ENCODE data around the gene DCANP1. TPM values are rescaled to one million over a fixed set of nuclear protein-coding genes. Genes with fewer than 3 reads are reported as not detected.

Gene DCANP1
- total and polyA plus RNA-seq, 2 donors (not counting 1 experiment from before 2014, with no cell fraction given): not detected

- peaks cover 10% of the 10 kb centered on the region for H3K4me1 Mint-ChIP-seq
- no peaks in the 10 kb centered on the region for H3K79me2 ChIP-seq (ENCODE audit: control insufficient read depth, insufficient read depth, low read length)
- intact Hi-C loops (cut with micrococcal nuclease): no loop called here
- no peak overlapping the region for H3K4me3 ChIP-seq (ENCODE audit: control extremely low read depth in 1 of 5, extremely low read depth in 1 of 5, insufficient read depth in 1 of 5, low read depth in 2 of 5, low read length in 4 of 5)
- no peak overlapping the region for H2AFZ ChIP-seq (ENCODE audit: insufficient read depth, low read depth, low read length, poor library complexity, severe bottlenecking)
- ChIA-PET POLR2A (no interaction called here), CTCF (no interaction called here)
- 25% methylated on average over 10 of the region's 14 CpGs for WGBS (ENCODE audit: insufficient coverage)
- TF ChIP-seq EZH2 (IDR thresholded peaks at IDR 0.05; ENCODE audit: borderline replicate concordance, insufficient read depth, low read depth, low read length, poor library complexity, severe bottlenecking): no peak
- no peak for TF ChIP-seq CTCF (IDR thresholded peaks at IDR 0.05)
- H3K4me2 ChIP-seq (replicated peaks; ENCODE audit: low read depth, low read length, poor library complexity, severe bottlenecking): no peak overlapping the region
- H3K9ac ChIP-seq (ENCODE audit: low read length): no peak overlapping the region
- H3K4me1 ChIP-seq (ENCODE audit: control insufficient read depth in 2 of 2, insufficient read depth in 2 of 2, low read length in 2 of 2): peaks cover 0 to 4% of the 10 kb centered on the region in 2 donors
- H3K4me3 Mint-ChIP-seq: no peak overlapping the region
- peaks cover 77% of the 10 kb centered on the region for H3K27me3 Mint-ChIP-seq
- no peak overlapping the region for H3K27ac ChIP-seq (ENCODE audit: low read length in 2 of 2)
- DNase-seq (no peak), ATAC-seq (ENCODE audit: low read depth) (no peak)
- peaks cover 0 to 73% (median 27%) of the 10 kb centered on the region in 4 experiments for H3K27me3 ChIP-seq (replicated peaks in 1 of 4; ENCODE audit: control extremely low read depth in 1 of 4, control insufficient read depth in 3 of 4, insufficient read depth in 4 of 4, low read length in 3 of 4)
- H4K20me1 ChIP-seq (ENCODE audit: control insufficient read depth, insufficient read depth, low read length, poor library complexity, severe bottlenecking): no peaks in the 10 kb centered on the region
- H3K9me3 ChIP-seq (ENCODE audit: control extremely low read depth in 1 of 3, control insufficient read depth in 2 of 3, insufficient read depth in 1 of 3, low read length in 2 of 3): no peaks in the 10 kb centered on the region
- no peaks in the 10 kb centered on the region for H3K36me3 ChIP-seq (replicated peaks in 1 of 2; ENCODE audit: control extremely low read depth in 1 of 2, control insufficient read depth in 1 of 2, extremely low read depth in 1 of 2, insufficient read depth in 2 of 2, low read length in 1 of 2)
- no peaks in the 10 kb centered on the region for H3K9me3 Mint-ChIP-seq (ENCODE audit: insufficient read depth)
- H3K27ac Mint-ChIP-seq: no peak overlapping the region
Measured at GRCh38 chr5:135491038-135491551, 43.9 kb upstream of the DCANP1 start.

- Histone ChIP-seq H2AFZ (ENCODE audit: insufficient read depth, low read depth, low read length, poor library complexity, severe bottlenecking) (no peak overlapping the region), H3K36me3 (replicated peaks in 1 of 2; ENCODE audit: control extremely low read depth in 1 of 2, control insufficient read depth in 1 of 2, extremely low read depth in 1 of 2, insufficient read depth in 2 of 2, low read length in 1 of 2) (no peaks in the 10 kb centered on the region), H3K9ac (ENCODE audit: low read length) (no peak overlapping the region), H4K20me1 (ENCODE audit: control insufficient read depth, insufficient read depth, low read length, poor library complexity, severe bottlenecking) (no peaks in the 10 kb centered on the region), H3K27ac (ENCODE audit: low read length in 2 of 2) (no peak overlapping the region), H3K9me3 (ENCODE audit: control extremely low read depth in 1 of 3, control insufficient read depth in 2 of 3, insufficient read depth in 1 of 3, low read length in 2 of 3) (no peaks in the 10 kb centered on the region), H3K79me2 (ENCODE audit: control insufficient read depth, insufficient read depth, low read length) (no peaks in the 10 kb centered on the region), H3K27me3 (replicated peaks in 1 of 4; ENCODE audit: control extremely low read depth in 1 of 4, control insufficient read depth in 3 of 4, insufficient read depth in 4 of 4, low read length in 3 of 4) (peaks cover 0 to 77% (median 28%) of the 10 kb centered on the region in 4 experiments), H3K4me3 (ENCODE audit: control extremely low read depth in 1 of 5, extremely low read depth in 1 of 5, insufficient read depth in 1 of 5, low read depth in 2 of 5, low read length in 4 of 5) (no peak overlapping the region), H3K4me2 (replicated peaks; ENCODE audit: low read depth, low read length, poor library complexity, severe bottlenecking) (no peak overlapping the region), H3K4me1 (ENCODE audit: control insufficient read depth in 2 of 2, insufficient read depth in 2 of 2, low read length in 2 of 2) (peaks cover 0 to 4% of the 10 kb centered on the region in 2 donors)
- ChIA-PET POLR2A (no interaction called here), CTCF (no interaction called here)
- 11% methylated on average over 45 of the region's 49 CpGs for WGBS (ENCODE audit: insufficient coverage)
- Mint-ChIP-seq H3K9me3 (ENCODE audit: insufficient read depth) (no peaks in the 10 kb centered on the region), H3K4me1 (peaks cover 10% of the 10 kb centered on the region), H3K27ac (no peak overlapping the region), H3K4me3 (no peak overlapping the region), H3K27me3 (peaks cover 74% of the 10 kb centered on the region)
- no peak for DNase-seq
- ATAC-seq (ENCODE audit: low read depth): no peak
- TF ChIP-seq CTCF (IDR thresholded peaks at IDR 0.05) (no peak), EZH2 (IDR thresholded peaks at IDR 0.05; ENCODE audit: borderline replicate concordance, insufficient read depth, low read depth, low read length, poor library complexity, severe bottlenecking) (no peak)
- intact Hi-C loops (cut with micrococcal nuclease): no loop called here
Measured at GRCh38 chr5:135490245-135491037, 43.3 kb upstream of the DCANP1 start.

Data from B cell (primary cell).